GM12891 (cell line): ENCODE data around the gene MEGF6.

Source experiments
- PAX5 ChIP-seq: IDR thresholded peaks from 2 replicates; pipeline ENCODE4 v1.6.1; 2011; ENCODE audit warnings: low read length, moderate library complexity, mild to moderate bottlenecking; ENCODE audit not compliant: insufficient read depth, severe bottlenecking
- POLR2A ChIP-seq: IDR thresholded peaks from 2 replicates; pipeline ENCODE4 v1.6.1; 2011; ENCODE audit warnings: low read depth, low read length, control low read depth
- POLR2AphosphoS5 ChIP-seq: IDR thresholded peaks from 2 replicates; pipeline ENCODE4 v1.6.1; 2011; ENCODE audit warnings: low read depth, low read length, control low read depth
- POU2F2 ChIP-seq: IDR thresholded peaks from 2 replicates; pipeline ENCODE4 v1.6.1; 2011; ENCODE audit warnings: low read depth, mild to moderate bottlenecking, control low read depth, low read length, moderate library complexity
- SPI1 ChIP-seq: IDR thresholded peaks from 2 replicates; pipeline ENCODE4 v1.6.1; 2011; ENCODE audit warnings: low read depth, low read length, control low read depth
- TAF1 ChIP-seq: IDR thresholded peaks from 2 replicates; pipeline ENCODE4 v1.6.1; 2011; ENCODE audit warnings: low read depth, low read length, control low read depth

DNA sequence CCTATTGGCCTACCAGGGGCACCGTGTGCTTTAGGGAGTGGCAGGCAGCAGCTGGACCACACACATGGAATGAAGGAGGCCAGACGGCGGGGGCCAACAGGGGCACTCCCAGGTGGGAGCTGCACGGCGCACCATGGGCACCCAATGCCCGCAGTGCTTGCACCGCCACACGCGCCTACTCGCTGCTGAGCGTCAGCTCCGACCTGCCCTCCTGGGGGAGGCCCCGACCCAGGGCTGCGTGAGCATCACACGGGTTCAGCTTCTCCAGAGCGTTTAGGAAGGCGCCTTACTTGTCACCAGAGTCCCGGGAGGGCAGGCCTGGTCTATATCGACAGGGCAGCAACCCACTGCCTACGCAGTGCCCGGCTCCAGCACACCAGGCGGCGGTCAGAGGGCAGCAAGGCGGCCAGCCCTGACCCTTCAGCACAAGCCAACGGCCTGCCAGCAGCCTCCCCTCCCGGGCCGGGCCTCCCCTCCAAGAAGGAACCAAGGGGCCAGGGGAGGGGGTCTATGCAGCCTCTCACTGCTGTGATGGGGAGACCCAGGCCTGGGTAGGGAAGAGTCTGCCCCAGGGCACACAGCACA lies 91.9 kb downstream of the MEGF6 start:
- TF ChIP-seq POLR2A (no peak), POLR2AphosphoS5 (no peak), POU2F2 (no peak), TAF1 (no peak), PAX5 (no peak), SPI1 (no peak)
